Neutrophil (primary cell): ENCODE results near the gene DLEC1.

Experiments used
- H3K27ac ChIP-seq: fragments of 200-600 bp; sonication (generic); 2 replicates; pipeline ENCODE4 v1.5.1; 2016; ENCODE audit warnings: mild to moderate bottlenecking, moderate library complexity
- H3K27me3 ChIP-seq: fragments of 200-600 bp; sonication (generic); 2 replicates; pipeline ENCODE4 v1.6.0; 2016; ENCODE audit warnings: mild to moderate bottlenecking
- H3K36me3 ChIP-seq: fragments of 200-600 bp; sonication (generic); 2 replicates; pipeline ENCODE4 v1.5.1; 2017
- H3K4me1 ChIP-seq, 2 experiments: fragments of 200-600 bp in 1 of 2; sonication (generic) in 1 of 2; 1 replicate in 1 of 2; 2 replicates in 1 of 2; pipeline versions ENCODE4 v1.5.1 to v1.6.1; 2013 to 2016; ENCODE audit warnings: low read depth in 1 of 2, low read length in 1 of 2, mild to moderate bottlenecking in 1 of 2, moderate library complexity in 1 of 2; ENCODE audit not compliant: control insufficient read depth in 1 of 2, insufficient read depth in 1 of 2
- H3K4me3 ChIP-seq, 2 experiments: fragments of 200-600 bp in 1 of 2; sonication (generic) in 1 of 2; 1 replicate in 1 of 2; 2 replicates in 1 of 2; pipeline ENCODE4 v1.5.1; 2013 to 2016; ENCODE audit warnings: low read depth in 1 of 2, low read length in 1 of 2, mild to moderate bottlenecking in 1 of 2, moderate library complexity in 1 of 2
- H3K9me3 ChIP-seq: fragments of 200-600 bp; sonication (generic); 2 replicates; pipeline ENCODE4 v1.5.1; 2016
- TF ChIP-seq, protein P1 (sequence below): fragments of 200-600 bp; sonication (generic); IDR thresholded peaks from 2 replicates; pipeline ENCODE4 v1.5.1; 2016; ENCODE audit warnings: antibody characterized with exemption

DLEC1 gene

DNA sequence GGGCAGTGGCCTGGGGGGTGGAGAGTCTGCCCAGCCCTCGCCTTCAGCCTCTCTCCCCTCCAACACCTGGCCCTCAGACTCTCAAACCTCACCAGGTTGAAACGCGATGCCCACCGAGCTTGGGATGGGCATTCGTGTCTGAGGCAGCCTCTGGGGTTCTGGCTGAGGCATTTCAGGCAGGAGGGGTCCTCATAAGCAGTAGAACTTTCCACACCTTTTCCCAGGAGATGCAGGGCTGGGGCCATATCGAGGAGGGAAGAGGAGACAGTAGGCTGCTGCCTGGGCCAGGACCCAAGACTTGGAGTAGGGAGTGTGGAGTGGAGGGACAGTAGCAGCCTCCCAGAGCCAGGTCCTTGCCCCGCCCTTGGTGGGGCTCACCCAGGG, 73.4 kb downstream of the DLEC1 start:
- no peak overlapping the region for H3K27ac ChIP-seq
- no peaks in the 10 kb centered on the region for H3K27me3 ChIP-seq
- no peak overlapping the region for H3K4me3 ChIP-seq
- no peaks in the 10 kb centered on the region for H3K9me3 ChIP-seq
- TF ChIP-seq, protein P1, sequence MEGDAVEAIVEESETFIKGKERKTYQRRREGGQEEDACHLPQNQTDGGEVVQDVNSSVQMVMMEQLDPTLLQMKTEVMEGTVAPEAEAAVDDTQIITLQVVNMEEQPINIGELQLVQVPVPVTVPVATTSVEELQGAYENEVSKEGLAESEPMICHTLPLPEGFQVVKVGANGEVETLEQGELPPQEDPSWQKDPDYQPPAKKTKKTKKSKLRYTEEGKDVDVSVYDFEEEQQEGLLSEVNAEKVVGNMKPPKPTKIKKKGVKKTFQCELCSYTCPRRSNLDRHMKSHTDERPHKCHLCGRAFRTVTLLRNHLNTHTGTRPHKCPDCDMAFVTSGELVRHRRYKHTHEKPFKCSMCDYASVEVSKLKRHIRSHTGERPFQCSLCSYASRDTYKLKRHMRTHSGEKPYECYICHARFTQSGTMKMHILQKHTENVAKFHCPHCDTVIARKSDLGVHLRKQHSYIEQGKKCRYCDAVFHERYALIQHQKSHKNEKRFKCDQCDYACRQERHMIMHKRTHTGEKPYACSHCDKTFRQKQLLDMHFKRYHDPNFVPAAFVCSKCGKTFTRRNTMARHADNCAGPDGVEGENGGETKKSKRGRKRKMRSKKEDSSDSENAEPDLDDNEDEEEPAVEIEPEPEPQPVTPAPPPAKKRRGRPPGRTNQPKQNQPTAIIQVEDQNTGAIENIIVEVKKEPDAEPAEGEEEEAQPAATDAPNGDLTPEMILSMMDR: no peak
- peaks cover 49% of the 10 kb centered on the region in 2 experiments for H3K4me1 ChIP-seq
- H3K36me3 ChIP-seq: peaks cover 17% of the 10 kb centered on the region

DNA sequence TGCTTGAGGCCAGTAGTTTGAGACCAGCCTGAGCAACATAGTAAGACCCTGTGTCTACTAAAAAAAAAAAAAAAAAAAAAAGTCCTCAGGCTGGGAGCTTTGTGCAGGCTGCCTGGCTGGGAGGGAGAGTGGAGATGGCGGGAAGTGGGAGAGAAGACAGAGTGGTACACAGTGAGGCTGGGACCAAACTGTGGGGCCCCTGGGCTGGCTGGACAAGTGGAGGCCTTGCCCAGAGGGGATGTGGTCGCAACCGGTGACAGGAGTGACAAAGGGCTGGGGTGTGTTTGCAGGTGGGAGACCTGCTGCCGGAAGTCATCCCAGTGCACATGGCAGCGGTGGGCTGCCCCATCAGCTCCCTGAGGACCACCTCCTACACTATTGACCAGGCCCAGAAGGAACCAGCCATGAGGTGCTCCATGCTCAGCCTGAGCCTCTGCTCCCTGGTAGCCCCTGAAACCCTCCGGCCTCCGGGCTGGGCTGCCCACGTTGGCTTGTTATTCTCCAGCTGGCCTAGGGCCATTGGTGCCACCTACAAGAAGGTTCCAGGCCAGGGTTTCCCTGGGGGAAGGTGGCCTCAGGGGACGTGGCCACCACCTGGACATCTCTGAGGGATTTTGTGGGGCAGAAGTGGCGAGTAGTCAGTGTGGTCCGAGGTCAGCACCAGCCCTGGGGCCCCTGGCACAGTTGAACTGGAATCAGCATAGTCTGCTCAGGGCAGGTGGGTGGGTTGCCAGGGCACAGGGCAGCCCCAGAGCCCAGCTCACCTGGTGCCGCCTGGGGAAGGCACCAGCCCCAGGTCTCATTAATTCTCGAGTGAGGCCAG, 75.3 kb downstream of the DLEC1 start:
- no peaks in the 10 kb centered on the region for H3K9me3 ChIP-seq
- no peaks in the 10 kb centered on the region for H3K27me3 ChIP-seq
- peaks cover 34 to 35% of the 10 kb centered on the region in 2 experiments for H3K4me1 ChIP-seq
- peaks cover 36% of the 10 kb centered on the region for H3K36me3 ChIP-seq
- no peak overlapping the region for H3K4me3 ChIP-seq
- TF ChIP-seq, protein P1: no peak
- H3K27ac ChIP-seq: no peak overlapping the region

DNA sequence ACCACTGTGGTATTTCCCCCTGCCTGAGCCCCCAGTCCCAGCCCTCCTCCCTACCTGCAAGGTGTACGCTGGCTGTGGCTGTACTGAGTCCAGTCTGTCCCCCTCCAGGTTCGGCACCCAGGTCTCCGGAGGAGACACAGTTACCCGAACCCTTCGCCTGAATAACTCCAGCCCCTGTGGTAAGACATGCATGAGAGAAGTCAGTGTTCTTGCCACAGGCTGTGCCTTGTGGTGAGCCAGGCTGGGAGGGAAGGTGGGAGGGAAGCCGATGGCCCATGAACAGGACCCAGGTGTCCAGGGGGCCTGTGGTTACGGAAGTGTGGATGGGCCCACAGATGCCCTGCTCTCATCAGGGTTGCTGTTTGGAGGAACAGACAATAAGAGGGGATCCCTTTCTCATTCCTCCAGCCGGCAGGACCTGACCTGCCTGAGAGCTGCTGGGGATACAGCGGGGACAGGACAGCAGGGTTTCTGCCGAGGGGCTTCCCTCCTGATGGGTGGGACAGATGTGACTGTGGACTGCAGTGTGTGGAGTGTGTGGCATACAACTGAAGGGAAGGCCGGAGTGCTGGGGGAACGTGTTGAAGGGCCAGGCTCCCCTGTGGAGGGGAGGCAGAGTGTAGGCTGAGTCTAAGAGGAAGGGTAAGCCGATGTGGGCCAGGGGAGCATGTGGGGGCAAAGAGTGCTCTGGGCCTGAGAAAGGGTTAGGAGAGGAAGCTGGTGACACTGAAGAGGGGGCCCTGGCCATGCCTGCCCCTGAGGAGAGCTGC, 76.1 kb downstream of the DLEC1 start:
- TF ChIP-seq, protein P1: no peak
- Histone ChIP-seq H3K4me3 (no peak overlapping the region), H3K36me3 (peaks cover 44% of the 10 kb centered on the region), H3K4me1 (peaks cover 26 to 27% of the 10 kb centered on the region in 2 experiments), H3K9me3 (no peaks in the 10 kb centered on the region), H3K27ac (no peak overlapping the region), H3K27me3 (no peaks in the 10 kb centered on the region)

DNA sequence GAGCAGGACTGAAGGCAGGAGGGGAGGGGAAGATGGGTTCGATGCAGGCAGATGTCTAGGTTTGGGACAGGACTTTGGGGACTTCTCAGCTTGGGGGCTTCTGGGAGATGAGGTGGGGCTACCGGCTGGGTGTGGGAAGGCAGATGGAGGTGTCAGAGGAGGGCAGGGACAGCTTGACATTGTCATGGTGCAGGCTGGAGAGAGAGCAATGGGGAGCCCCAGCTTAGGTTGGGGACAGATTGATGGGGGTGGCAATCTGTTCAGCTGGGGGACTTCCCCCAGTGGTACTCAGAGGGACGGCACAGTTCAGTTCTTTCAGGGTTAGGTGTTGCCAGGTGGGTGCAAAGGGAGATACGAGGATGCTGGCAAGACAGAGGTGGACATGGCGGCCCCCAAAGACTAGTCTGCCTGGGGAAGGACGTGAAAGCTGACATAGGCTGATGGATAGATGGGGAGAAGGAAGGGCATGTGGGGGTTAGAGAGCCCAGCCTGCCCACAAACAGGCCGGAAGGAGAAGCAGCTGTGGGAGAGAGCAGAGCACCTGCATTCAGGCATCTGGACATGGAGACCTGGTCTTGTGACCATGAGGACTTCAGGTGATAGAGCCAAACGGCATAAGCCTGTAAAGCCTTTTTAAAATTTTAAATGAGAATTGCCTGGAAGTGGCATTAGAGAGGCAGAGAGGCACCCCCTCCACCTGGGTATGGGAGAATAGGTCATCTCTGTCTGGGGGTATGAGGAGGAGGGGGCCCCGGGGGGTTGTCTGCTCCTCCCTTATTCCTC, 76.8 kb downstream of the DLEC1 start:
- H3K27me3 ChIP-seq: no peaks in the 10 kb centered on the region
- H3K4me3 ChIP-seq: no peak overlapping the region
- H3K4me1 ChIP-seq: peaks cover 18 to 19% of the 10 kb centered on the region in 2 experiments
- H3K27ac ChIP-seq: no peak overlapping the region
- H3K9me3 ChIP-seq: no peaks in the 10 kb centered on the region
- TF ChIP-seq, protein P1: no peak
- H3K36me3 ChIP-seq: peaks cover 52% of the 10 kb centered on the region

DNA sequence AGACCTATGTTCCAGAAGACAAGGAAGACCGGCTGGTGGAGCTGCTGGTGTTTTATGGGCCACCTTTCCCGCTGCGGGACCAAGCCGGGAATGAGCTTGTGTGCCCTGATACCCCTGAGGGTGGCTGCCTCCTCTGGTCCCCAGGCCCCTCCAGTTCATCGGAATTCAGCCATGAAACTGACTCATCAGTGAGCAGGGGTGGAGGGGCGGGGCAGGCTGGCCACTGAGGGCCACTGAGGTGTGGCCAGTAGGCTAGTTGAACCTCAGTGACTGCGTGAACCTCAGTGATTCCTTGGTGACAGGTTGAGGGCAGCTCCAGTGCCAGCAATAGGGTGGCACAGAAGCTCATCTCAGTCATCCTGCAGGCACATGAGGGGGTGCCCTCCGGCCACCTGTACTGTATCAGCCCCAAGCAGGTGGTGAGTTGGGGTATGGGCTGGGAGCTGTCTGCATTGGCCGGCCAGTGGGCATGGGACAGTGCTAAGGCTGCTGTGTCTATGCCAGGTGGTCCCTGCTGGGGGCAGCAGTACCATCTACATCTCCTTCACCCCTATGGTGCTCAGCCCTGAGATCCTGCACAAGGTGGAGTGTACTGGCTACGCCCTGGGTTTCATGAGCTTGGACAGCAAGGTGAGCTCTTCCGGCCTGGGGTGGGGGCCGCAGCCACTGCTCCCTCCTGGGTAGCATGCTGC, 77.6 kb downstream of the DLEC1 start:
- Histone ChIP-seq H3K36me3 (peaks cover 60% of the 10 kb centered on the region), H3K27me3 (no peaks in the 10 kb centered on the region), H3K4me1 (peaks cover 10 to 11% of the 10 kb centered on the region in 2 experiments), H3K27ac (no peak overlapping the region), H3K9me3 (no peaks in the 10 kb centered on the region), H3K4me3 (no peak overlapping the region)
- TF ChIP-seq, protein P1: no peak
